HG02759 (cell line): ENCODE results near the gene FURIN.
"Not testable (repeated sequence)": the region's sequence is repeated elsewhere in the genome, so short reads cannot be mapped to it uniquely, and the experiment has no call there.

Experiments used
- ATAC-seq: cut with Tn5 transposase; IDR thresholded peaks from one replicate; pipeline ENCODE4 v1.9.1; 2021; ENCODE audit warnings: mild to moderate bottlenecking, moderate library complexity; ENCODE audit not compliant: unreplicated experiment

The FURIN gene

DNA sequence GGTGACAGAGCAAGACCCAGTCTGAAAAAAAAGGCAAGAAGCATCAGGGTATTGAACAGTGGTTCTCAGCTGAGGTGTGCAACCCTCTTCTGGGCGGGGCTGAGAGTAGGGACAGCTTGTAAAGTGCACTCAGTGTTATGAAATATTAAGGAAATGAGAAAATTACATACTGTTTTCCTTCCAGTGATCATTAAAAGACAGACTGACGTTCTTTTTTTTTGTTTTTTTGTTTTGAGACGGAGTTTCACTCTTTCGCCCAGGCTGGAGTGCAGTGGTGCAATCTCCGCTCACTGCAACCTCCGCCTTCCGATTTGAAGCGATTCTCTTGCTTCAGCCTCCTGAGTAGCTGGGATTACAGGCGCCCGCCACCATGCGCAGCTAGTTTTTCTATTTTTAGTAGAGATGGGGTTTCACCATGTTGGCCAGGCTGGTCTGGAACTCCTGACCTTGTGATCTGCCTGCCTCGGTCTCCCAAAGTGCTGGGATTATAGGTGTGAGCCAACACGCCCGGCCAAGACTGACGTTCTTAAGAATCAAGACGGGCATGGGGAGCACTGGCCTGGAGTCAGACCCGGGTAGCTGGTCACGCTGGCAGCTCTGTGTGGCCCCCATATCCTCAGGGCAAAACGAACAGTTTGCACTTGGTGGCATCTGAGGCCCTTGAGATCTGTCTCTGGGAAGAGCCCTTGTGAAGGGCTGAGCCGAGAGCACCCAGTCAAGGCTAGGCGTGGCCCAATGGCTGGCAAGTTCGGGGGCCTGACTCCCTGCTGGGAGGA, 46.1 kb downstream of the FURIN start:
- ATAC-seq: no peak

- no peak for ATAC-seq
These were observed 46.9 kb downstream of the FURIN start for GRCh38 chr15:90915216-90915807.

DNA sequence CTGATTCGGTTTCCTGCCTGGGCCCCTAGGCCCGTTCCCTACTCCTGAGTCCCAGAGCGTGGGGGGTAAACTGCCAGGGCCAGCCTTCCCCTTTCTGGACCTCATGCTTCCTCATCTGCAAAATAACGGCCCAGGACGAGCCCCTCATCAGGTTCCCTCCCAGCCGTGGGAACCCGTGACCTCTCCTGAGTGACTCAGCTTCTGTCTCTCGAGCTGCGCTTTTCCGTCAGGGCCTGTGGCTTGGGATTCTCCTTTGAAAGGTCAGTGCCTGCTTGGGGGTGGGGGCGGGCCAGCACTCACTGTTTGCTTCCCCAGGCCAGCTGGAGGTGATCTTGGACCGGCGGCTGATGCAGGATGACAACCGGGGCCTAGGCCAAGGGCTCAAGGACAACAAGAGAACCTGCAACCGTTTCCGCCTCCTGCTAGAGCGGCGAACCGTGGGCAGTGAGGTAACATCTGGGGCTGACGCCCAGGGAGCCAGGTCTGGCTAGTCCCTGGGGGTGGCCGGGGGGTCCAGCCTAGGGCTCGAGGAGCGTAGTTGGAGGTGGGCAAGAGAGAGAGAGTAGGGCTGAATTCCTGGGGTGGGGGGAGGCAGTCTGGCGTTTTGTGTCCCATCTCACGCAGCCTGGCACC, 47.5 kb downstream of the FURIN start:
- no peak for ATAC-seq

DNA sequence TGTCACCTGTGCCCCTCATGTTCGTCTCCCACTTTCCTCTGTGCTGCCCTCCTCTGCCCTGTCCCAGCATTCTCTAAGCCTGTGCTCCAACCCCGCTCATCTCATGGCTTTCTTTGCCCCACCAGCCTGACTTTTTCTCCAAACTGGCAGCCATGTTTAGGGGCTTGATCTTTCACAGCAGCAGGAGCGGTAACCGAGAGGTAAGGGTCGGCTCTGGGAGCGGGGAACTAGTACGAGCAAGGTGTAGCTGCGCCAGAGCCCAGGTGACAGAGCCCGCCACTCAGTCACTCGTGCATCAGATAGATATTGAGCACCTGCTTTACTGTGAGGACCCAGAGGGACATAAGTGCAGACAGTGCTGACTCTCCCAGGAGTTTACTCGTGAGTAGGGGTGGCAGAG, 48.1 kb downstream of the FURIN start:
- no peak for ATAC-seq

GRCh38 chr15:90917569-90917968, 49.2 kb downstream of the FURIN start:
- no peak for ATAC-seq

GRCh38 chr15:90918034-90918788, 49.8 kb downstream of the FURIN start:
- no peak for ATAC-seq

DNA sequence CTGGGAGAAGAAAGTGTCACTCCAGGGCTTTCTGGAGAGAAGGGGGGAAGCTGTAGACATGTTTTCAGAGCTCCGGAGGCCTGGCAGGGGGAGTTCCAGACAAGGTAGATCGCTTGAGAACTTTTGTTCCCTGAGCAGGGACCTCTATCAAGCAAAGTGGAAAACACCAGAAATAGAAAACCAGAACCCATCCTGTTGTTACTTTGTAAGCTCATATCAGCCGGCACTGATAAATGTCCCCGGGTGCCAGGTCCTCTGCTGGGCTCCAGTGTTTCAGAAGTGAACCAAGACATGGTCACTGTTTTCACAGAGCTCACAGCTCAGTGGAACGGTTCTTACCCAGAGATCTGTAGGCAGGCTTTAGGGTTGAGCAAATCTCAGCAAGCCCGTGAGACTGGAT, 50.4 kb downstream of the FURIN start:
- no peak for ATAC-seq

DNA sequence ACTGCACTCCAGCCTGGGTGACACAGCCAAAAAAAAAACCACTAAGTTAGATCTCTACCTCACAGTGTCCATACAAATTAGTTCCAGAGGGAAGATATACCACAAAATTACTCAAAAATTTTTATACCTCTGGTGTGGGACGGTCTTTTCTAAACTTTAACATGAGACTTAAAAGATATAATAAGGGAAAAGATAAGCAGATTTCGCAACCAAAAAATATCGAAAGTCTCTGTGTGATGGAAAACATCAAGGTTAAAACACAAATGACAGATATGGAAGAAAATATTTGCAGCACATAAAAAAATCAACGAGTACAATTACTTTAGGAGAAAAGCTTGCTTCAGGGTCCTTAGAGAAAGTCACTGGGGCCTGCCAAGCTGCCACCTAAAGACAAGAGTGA, 53.5 kb downstream of the FURIN start:
- no peak for ATAC-seq

DNA sequence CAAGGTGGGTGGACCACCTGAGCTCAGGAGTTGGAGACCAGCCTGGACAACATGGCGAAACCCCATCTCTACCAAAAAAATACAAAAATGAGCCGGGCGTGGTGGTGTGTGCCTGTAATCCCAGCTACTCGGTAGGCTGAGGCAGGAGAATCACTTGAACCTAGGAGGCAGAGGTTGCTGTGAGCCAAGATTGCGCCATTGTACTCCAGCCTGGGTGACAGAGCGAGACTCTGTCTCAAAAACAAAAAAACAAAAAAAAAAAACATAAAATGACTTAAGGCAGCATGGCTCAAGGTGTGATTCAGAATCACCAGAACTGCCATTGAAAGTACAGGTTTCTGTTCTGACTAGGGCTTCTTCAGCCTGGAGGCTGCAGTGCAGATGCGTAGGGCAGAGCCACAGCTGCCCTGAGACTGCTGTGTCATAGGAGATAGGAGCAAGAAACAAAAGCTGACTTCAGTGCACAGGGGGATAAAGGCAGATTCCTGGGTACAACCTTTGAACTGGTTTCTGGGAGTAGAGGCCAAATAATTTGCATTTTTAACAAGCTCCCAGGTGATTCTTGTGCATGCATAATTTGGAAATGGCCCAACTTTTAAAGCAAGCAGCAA, 54.4 kb downstream of the FURIN start:
- ATAC-seq: peak; percentile 67

- peak; percentile 80 for ATAC-seq
These were observed 56.0 kb downstream of the FURIN start for GRCh38 chr15:90924375-90924774.

DNA sequence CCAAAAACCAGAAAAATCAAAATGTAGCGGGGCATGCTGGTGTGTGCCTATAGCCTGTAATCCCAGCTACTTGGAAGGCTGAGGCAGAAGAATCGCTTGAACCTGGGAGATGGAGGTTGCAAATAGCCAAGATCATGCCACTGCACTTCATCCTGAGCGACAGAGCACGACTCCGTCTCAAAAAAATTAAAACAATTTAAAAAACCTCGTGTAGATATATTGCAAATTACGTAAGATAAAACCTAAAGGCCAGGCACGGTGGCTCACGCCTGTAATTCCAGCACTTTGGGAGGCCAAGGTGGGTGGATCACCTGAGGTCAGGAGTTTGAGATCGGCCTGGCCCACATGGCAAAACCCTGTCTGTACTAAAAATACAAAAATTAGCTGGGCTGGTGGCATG, 58.4 kb downstream of the FURIN start:
- ATAC-seq: not testable (repeated sequence)

DNA sequence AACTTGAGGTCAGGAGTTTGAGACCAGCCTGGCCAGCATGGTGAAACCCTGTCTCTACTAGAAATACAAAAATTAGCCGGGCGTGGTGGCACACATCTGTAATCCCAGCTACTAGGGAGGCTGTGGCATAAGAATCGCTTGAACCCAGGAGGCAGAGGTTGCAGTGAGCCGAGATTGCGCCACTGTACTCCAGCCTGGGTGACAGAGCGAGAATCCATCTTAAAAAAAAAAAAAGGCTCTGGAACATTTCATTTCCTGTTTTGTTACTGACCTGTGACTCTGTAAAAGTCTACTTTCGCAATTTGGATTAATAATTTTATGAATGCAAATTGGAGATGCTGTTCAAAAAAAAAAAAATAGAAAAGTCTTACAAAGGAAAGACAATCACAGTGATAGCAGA, 59.7 kb downstream of the FURIN start:
- not testable (repeated sequence) for ATAC-seq

- no peak for ATAC-seq
These were observed 61.0 kb downstream of the FURIN start for GRCh38 chr15:90929246-90930019.

DNA sequence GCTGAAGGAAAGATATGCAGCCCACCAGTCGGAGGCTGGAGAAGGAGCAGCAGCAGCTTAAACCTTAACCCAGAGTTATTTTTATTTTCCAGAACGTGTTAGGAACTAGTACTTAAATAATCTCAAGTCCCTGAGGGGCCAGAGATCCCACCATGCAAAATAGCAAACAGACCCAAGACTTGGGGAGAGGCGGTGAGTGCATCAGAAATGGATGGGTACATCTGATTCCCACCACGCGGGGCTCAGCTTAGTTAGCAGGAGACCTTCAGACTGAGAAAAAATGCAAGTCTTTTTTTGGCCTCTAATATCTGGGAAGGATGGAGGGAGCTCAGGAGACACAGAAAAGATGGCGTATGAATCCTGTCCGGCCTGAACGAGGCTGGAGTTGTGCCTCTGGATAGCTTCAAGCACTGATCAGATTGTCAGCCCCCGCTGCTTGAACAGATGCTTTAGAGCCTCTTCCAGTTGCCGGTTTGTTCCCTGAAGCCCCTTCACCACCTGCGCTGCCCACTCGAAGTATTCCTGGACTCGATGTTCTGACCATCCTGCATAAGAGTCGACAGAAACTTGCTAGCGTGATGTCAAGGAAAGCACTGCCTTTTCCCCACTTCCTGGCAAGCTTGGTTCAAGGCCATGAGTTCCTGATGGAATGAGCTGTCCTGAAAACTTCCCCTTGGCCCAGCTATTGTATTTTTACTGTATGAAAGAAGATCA, 62.6 kb downstream of the FURIN start:
- no peak for ATAC-seq

GRCh38 chr15:90931575-90931827, 63.1 kb downstream of the FURIN start:
- no peak for ATAC-seq

GRCh38 chr15:90931828-90932659, 63.7 kb downstream of the FURIN start, which contains the start of gene HDDC3:
TSS of gene HDDC3 (minus strand) at chr15:90932549. CDS start at chr15:90932540, 9 bp downstream.
- ATAC-seq: peak; percentile 46

DNA sequence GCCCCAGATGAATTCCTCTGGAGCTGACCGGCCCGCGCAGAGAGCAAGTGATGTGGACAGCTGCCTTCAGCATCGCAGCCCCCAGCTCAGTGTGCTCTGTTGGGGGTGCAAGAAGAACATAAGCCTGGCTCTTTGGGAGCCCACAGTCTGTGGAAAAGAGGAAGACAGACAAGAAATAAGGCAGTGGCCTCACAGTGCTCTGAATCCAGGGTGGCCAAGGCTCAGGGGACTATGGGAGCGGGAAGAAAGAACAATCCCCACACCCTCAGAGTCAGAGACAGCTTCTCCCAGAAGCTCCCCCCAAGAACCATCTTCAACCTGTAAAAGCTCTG, 64.2 kb downstream of the FURIN start:
- no peak for ATAC-seq
